WERI-Rb-1 (cell line): Measurements from ENCODE around the gene TYMS.

Experiments
- DNase-seq: peaks from one replicate; pipeline ENCODE4 v3.0.0-alpha.2; 2020
- H3K27ac ChIP-seq: fragments of 250-450 bp; sonication (Bioruptor Pico); 2 replicates; pipeline ENCODE4 v1.5.1; 2020; ENCODE audit warnings: mild to moderate bottlenecking, moderate library complexity
- H3K27me3 ChIP-seq: fragments of 250-450 bp; sonication (Bioruptor Pico); 2 replicates; pipeline ENCODE4 v1.5.1; 2021; ENCODE audit warnings: mild to moderate bottlenecking, low read depth, moderate library complexity; ENCODE audit not compliant: insufficient read depth, severe bottlenecking
- H3K36me3 ChIP-seq: fragments of 250-450 bp; sonication (Bioruptor Pico); 2 replicates; pipeline ENCODE4 v1.5.1; 2020; ENCODE audit warnings: mild to moderate bottlenecking, moderate library complexity
- H3K4me3 ChIP-seq: 2 replicates; pipeline ENCODE4 v1.5.1; 2011; ENCODE audit warnings: low read depth, mild to moderate bottlenecking, control low read depth, low read length
- H3K9me3 ChIP-seq: fragments of 250-450 bp; sonication (Bioruptor Pico); 2 replicates; pipeline ENCODE4 v1.5.1; 2021; ENCODE audit warnings: mild to moderate bottlenecking, moderate library complexity; ENCODE audit not compliant: severe bottlenecking
- CTCF ChIP-seq: IDR thresholded peaks from 2 replicates; pipeline ENCODE4 v1.5.1; 2011; ENCODE audit warnings: low read depth, mild to moderate bottlenecking, control low read depth, inconsistent platforms, low read length

The TYMS gene

GRCh38 chr18:649341-649740 is 8.1 kb upstream of the TYMS start:
- DNase-seq = no peak
- Histone ChIP-seq H3K27ac (no peak overlapping the region), H3K36me3 (no peaks in the 10 kb centered on the region), H3K4me3 (no peak overlapping the region), H3K27me3 (no peaks in the 10 kb centered on the region), H3K9me3 (no peaks in the 10 kb centered on the region)
- TF ChIP-seq CTCF = no peak

- no peaks in the 10 kb centered on the region for H3K36me3 ChIP-seq
- no peak for TF ChIP-seq CTCF
- no peak overlapping the region for H3K4me3 ChIP-seq
- no peaks in the 10 kb centered on the region for H3K27me3 ChIP-seq
- H3K9me3 ChIP-seq = no peaks in the 10 kb centered on the region
- no peak overlapping the region for H3K27ac ChIP-seq
- no peak for DNase-seq
These were observed 7.0 kb upstream of the TYMS start for GRCh38 chr18:650428-650858.

GRCh38 chr18:652131-652530 is 5.3 kb upstream of the TYMS start:
- Histone ChIP-seq H3K36me3 (no peaks in the 10 kb centered on the region), H3K27ac (no peak overlapping the region), H3K4me3 (no peak overlapping the region), H3K27me3 (no peaks in the 10 kb centered on the region), H3K9me3 (no peaks in the 10 kb centered on the region)
- no peak for TF ChIP-seq CTCF
- DNase-seq = no peak

- Histone ChIP-seq H3K4me3 (no peak overlapping the region), H3K27me3 (no peaks in the 10 kb centered on the region), H3K36me3 (peaks cover 7% of the 10 kb centered on the region), H3K9me3 (no peaks in the 10 kb centered on the region), H3K27ac (no peak overlapping the region)
- TF ChIP-seq CTCF = no peak
- DNase-seq = no peak
These were observed 3.9 kb upstream of the TYMS start for GRCh38 chr18:653512-653911.

- TF ChIP-seq CTCF = no peak
- H3K36me3 ChIP-seq = peaks cover 17% of the 10 kb centered on the region
- H3K27ac ChIP-seq = no peak overlapping the region
- H3K27me3 ChIP-seq = no peaks in the 10 kb centered on the region
- no peak for DNase-seq
- no peak overlapping the region for H3K4me3 ChIP-seq
- H3K9me3 ChIP-seq = no peaks in the 10 kb centered on the region
These were observed 2.9 kb upstream of the TYMS start for GRCh38 chr18:654601-655000.

GRCh38 chr18:655445-655844 is 2.0 kb upstream of the TYMS start:
- H3K27me3 ChIP-seq = no peaks in the 10 kb centered on the region
- H3K36me3 ChIP-seq = peaks cover 26% of the 10 kb centered on the region
- DNase-seq = no peak
- H3K9me3 ChIP-seq = no peaks in the 10 kb centered on the region
- no peak overlapping the region for H3K27ac ChIP-seq
- TF ChIP-seq CTCF = no peak
- no peak overlapping the region for H3K4me3 ChIP-seq
